ENCODE results near the gene PATJ.

PATJ gene

DNA sequence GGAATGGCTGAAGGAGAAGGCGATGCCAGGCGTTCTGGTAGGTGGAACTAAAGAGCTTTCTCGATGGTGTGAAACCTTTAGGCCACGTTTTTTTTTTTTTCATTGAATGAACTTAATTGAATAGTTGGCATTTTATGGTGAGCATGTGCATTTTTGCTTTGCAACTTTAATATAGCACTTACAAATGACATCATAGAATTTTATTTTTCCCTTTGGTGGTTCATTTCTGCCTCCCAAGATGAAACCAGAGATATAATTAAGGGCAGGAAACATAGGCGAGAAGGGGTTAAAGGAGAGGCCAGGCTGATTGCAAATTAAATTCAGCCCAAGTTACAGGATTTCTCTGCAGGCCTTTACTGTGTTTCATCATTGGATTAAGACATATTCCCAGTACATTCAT lies 366.8 kb downstream of the PATJ start:
- no peak overlapping the region for H3K4me3 ChIP-seq (replicated peaks; ENCODE audit: low read depth, low read length)
- TF ChIP-seq, protein P1, sequence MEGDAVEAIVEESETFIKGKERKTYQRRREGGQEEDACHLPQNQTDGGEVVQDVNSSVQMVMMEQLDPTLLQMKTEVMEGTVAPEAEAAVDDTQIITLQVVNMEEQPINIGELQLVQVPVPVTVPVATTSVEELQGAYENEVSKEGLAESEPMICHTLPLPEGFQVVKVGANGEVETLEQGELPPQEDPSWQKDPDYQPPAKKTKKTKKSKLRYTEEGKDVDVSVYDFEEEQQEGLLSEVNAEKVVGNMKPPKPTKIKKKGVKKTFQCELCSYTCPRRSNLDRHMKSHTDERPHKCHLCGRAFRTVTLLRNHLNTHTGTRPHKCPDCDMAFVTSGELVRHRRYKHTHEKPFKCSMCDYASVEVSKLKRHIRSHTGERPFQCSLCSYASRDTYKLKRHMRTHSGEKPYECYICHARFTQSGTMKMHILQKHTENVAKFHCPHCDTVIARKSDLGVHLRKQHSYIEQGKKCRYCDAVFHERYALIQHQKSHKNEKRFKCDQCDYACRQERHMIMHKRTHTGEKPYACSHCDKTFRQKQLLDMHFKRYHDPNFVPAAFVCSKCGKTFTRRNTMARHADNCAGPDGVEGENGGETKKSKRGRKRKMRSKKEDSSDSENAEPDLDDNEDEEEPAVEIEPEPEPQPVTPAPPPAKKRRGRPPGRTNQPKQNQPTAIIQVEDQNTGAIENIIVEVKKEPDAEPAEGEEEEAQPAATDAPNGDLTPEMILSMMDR (IDR thresholded peaks at IDR 0.05; ENCODE audit: low read depth, low read length, missing control alignments) = no peak
- no peak for DNase-seq (ENCODE audit: extremely low read depth, low read depth)

GRCh38 chr1:62110198-62110817 lies 368.0 kb downstream of the PATJ start:
- H3K4me3 ChIP-seq (replicated peaks; ENCODE audit: low read depth, low read length) = no peak overlapping the region
- no peak for DNase-seq (ENCODE audit: extremely low read depth, low read depth)
- TF ChIP-seq, protein P1 (IDR thresholded peaks at IDR 0.05; ENCODE audit: low read depth, low read length, missing control alignments) = no peak

DNA sequence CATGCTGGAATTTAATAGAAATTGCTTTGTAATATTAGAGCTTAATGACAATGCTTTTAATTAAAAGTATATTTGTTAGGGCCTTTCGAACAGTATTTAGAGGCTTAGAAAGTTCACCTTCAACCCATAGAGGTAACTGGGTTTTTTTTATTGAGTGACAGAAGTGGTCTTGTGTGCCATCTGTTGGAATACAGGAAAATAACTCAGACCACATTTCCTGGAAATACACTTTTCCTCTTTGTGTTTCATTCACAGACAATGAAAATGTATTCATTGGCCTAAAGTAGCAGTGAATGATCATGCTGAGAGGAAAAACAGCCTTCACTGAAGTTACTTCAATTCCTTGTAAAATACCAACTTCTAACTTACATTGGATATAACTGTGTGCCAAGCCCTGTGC lies 368.8 kb downstream of the PATJ start:
- no peak for DNase-seq (ENCODE audit: extremely low read depth, low read depth)
- H3K4me3 ChIP-seq (replicated peaks; ENCODE audit: low read depth, low read length) = no peak overlapping the region
- TF ChIP-seq, protein P1 (IDR thresholded peaks at IDR 0.05; ENCODE audit: low read depth, low read length, missing control alignments) = no peak

DNA sequence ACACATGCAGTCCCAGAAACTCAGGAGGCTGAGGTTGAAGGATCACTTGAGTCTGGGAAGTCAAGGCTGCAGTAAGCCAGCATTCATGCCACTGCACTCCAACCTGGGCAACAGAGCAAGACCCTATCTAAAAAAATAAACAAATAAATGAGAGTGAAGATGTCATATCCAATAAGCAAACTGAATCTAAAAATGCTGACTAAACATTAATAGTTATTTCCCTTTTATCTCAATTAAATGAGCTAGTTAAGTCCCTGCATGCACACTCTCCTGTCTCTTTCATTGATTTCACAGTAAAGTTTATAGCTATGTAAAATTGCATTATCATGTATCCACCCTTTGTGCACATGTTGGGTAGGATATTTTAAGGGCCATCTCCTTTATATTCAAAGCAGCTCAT lies 371.2 kb downstream of the PATJ start:
- DNase-seq (ENCODE audit: extremely low read depth, low read depth) = no peak
- no peak overlapping the region for H3K4me3 ChIP-seq (replicated peaks; ENCODE audit: low read depth, low read length)
- TF ChIP-seq, protein P1 (IDR thresholded peaks at IDR 0.05; ENCODE audit: low read depth, low read length, missing control alignments) = no peak

DNA sequence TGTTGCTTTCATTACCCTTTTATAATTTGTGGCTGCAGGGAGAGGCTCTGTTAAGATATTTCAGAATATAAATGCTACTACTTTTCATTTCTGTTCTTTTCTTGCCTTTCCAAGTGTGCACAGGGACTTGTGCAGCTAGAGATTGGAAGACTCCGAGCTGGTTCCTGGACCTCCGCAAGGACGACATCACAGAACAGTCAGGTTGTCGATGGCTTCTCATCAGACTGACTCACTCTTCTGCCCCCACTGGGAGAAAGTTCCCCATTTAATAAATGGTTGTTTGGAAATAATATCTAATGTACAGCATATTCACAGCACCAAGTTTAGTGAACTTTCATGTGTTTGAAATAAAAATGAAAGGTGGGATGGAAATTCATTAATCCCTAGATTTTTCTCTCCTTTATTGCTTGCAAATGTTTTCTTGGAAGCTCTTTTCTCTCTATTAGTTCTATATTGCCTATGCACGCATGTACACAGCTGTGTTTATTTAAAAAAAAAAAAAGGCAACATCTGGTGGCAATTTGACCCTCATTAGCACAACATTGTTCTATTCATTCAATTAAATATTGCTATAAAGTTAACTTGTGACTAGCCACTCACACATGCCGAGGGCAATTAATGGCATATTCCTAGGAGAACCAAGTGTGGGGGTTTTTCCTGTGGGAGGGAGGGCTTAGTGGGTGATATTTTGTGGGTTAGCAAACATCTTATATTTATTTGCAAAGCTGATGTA lies 374.9 kb downstream of the PATJ start:
- DNase-seq (ENCODE audit: extremely low read depth, low read depth) = peak; percentile 39
- TF ChIP-seq, protein P1 (IDR thresholded peaks at IDR 0.05; ENCODE audit: low read depth, low read length, missing control alignments) = no peak
- no peak overlapping the region for H3K4me3 ChIP-seq (replicated peaks; ENCODE audit: low read depth, low read length)

- TF ChIP-seq, protein P1 (IDR thresholded peaks at IDR 0.05; ENCODE audit: low read depth, low read length, missing control alignments) = no peak
- no peak for DNase-seq (ENCODE audit: extremely low read depth, low read depth)
- no peak overlapping the region for H3K4me3 ChIP-seq (replicated peaks; ENCODE audit: low read depth, low read length)
Measured at GRCh38 chr1:62126579-62127290, 384.5 kb downstream of the PATJ start.

Measured in HFF-Myc (cell line).